Sigmoid colon (tissue), 7 donors: ENCODE data around the gene SIGLECL1. TPM values are rescaled to one million over a fixed set of nuclear protein-coding genes. Genes with fewer than 3 reads are reported as not detected.
"Not testable (repeated sequence)": the region's sequence is repeated elsewhere in the genome, so short reads cannot be mapped to it uniquely, and the experiment has no call there.

ENCODE experiments used
- DNase-seq: peaks from one replicate; pipeline ENCODE4 v3.0.0-alpha.2; 2019
- H3K27ac ChIP-seq, 4 donors: fragments of 200-600 bp; sonication (generic); one replicate each; pipeline ENCODE4 v1.5.1; 2016 to 2019; ENCODE audit warnings: mild to moderate bottlenecking in 1 of 4
- H3K27me3 ChIP-seq, 3 donors: fragments of 200-600 bp; sonication (generic); one replicate each; pipeline ENCODE4 v1.5.1; 2019; ENCODE audit warnings: mild to moderate bottlenecking in 1 of 3
- H3K36me3 ChIP-seq, 4 donors: fragments of 200-600 bp; sonication (generic); one replicate each; pipeline ENCODE4 v1.5.1; 2016 to 2019
- H3K4me1 ChIP-seq, 4 donors: fragments of 200-600 bp; sonication (generic); one replicate each; pipeline ENCODE4 v1.5.1; 2017 to 2019
- H3K4me3 ChIP-seq, 4 donors: fragments of 200-600 bp; sonication (generic); one replicate each; pipeline ENCODE4 v1.5.1; 2017 to 2019; ENCODE audit warnings: mild to moderate bottlenecking in 2 of 4, moderate library complexity in 1 of 4
- H3K9me3 ChIP-seq, 4 donors: fragments of 200-600 bp in 3 of 4; sonication (generic) in 3 of 4; one replicate each; pipeline versions ENCODE4 v1.5.1 to v1.6.1; 2013 to 2019
- CTCF ChIP-seq, 4 experiments: fragments of 450-650 bp in 3 of 4; fragments of 200-600 bp in 1 of 4; IDR thresholded peaks; one replicate each; pipeline ENCODE4 v1.5.1; 2016 to 2019; ENCODE audit warnings: antibody characterized with exemption in 4 of 4, mild to moderate bottlenecking in 3 of 4, moderate library complexity in 2 of 4
- EP300 ChIP-seq, 4 donors: sonication (generic); formaldehyde crosslinking; IDR thresholded peaks; one replicate each; pipeline ENCODE4 v1.6.1; 2017; ENCODE audit warnings: antibody characterized with exemption in 4 of 4
- POLR2A ChIP-seq, 2 donors: fragments of 450-650 bp; IDR thresholded peaks; one replicate each; pipeline ENCODE4 v1.6.1; 2016; ENCODE audit warnings: antibody characterized with exemption in 2 of 2, mild to moderate bottlenecking in 2 of 2, moderate library complexity in 2 of 2
- POLR2AphosphoS5 ChIP-seq, 4 donors: sonication (generic); formaldehyde crosslinking; IDR thresholded peaks; one replicate each; pipeline ENCODE4 v1.6.1; 2017; ENCODE audit warnings: antibody characterized with exemption in 4 of 4
- WGBS, 2 donors: extraction: QIAGEN DNeasy Blood & Tissue Kit; methylation state at CpG; one replicate each; pipeline ENCODE4 v1.1.7; 2013; 5-methylcytosine and 5-hydroxymethylcytosine counted together
- intact Hi-C: fragments of 100-400 bp; cut with DNase I; formaldehyde crosslinking; loops from one replicate; pipeline ENCODE4 v1.15.1; 2023
- polyA plus RNA-seq, 3 donors: library from polyadenylated mRNA; stranded (reverse); fragments of 200-250 nt; gene quantifications; one replicate each; pipeline ENCODE4 v1.2.3, GENCODE V29; 2013
- total RNA-seq, 4 donors: library from RNA; depleted of rRNA; stranded (reverse); fragments of >200 nt; gene quantifications; one replicate each; pipeline ENCODE4 v1.1.0, GENCODE V29; 2016
- donor health status: healthy with polysubstance abuse.
- donor health status: Bipolar disorder and iron deficiency.
- donor health status: healthy.

SIGLECL1 gene
- total and polyA plus RNA-seq, 7 donors, result not detected

- DNase-seq, result no peak
- 40 to 57% methylated on average over 3 of the region's 3 CpGs for WGBS, 2 donors
- no peak overlapping the region for H3K27ac ChIP-seq
- intact Hi-C loops, result no loop called here
- no peak overlapping the region for H3K4me3 ChIP-seq
- H3K36me3 ChIP-seq, result no peaks in the 10 kb centered on the region
- H3K27me3 ChIP-seq, result no peaks in the 10 kb centered on the region
- no peaks in the 10 kb centered on the region for H3K9me3 ChIP-seq
- no peaks in the 10 kb centered on the region for H3K4me1 ChIP-seq
- TF ChIP-seq EP300 (IDR thresholded peaks at IDR 0.05), result no peak
- no peak for TF ChIP-seq POLR2AphosphoS5 (IDR thresholded peaks at IDR 0.05)
- TF ChIP-seq CTCF (IDR thresholded peaks at IDR 0.05), result no peak
These were observed 26.7 kb upstream of the SIGLECL1 start for GRCh38 chr19:51224163-51224641.

GRCh38 chr19:51224898-51225393, 25.9 kb upstream of the SIGLECL1 start, which contains the start of gene CD33:
Gene CD33 (plus strand): TSS chr19:51225080. CDS start chr19:51225119, 39 bp downstream.
- H3K36me3 ChIP-seq, H3K9me3 ChIP-seq, H3K4me1 ChIP-seq, DNase-seq, intact Hi-C loops, H3K27ac ChIP-seq, H3K27me3 ChIP-seq: not testable (repeated sequence)
- WGBS, 2 donors, result 47 to 69% methylated on average over 11 of the region's 11 CpGs
- H3K4me3 ChIP-seq, result peak within 1 kb of the TSS in 2 of 4 donors; percentile 16 to 27

- intact Hi-C loops, result no loop called here
- no peaks in the 10 kb centered on the region for H3K27me3 ChIP-seq
- H3K36me3 ChIP-seq, result no peaks in the 10 kb centered on the region
- H3K4me3 ChIP-seq, result peak overlapping the region in 2 of 4 donors; percentile 16 to 27
- no peak overlapping the region for H3K27ac ChIP-seq
- TF ChIP-seq POLR2AphosphoS5 (IDR thresholded peaks at IDR 0.05) (no peak), CTCF (IDR thresholded peaks at IDR 0.05) (no peak), EP300 (IDR thresholded peaks at IDR 0.05) (no peak), POLR2A (IDR thresholded peaks at IDR 0.05) (no peak)
- WGBS, 2 donors, result 48 to 52% methylated on average over 3 of the region's 3 CpGs
- H3K9me3 ChIP-seq, result no peaks in the 10 kb centered on the region
- no peaks in the 10 kb centered on the region for H3K4me1 ChIP-seq
- no peak for DNase-seq
These were observed 24.8 kb upstream of the SIGLECL1 start for GRCh38 chr19:51226067-51226466.

- no peak for DNase-seq
These were observed 23.6 kb upstream of the SIGLECL1 start for GRCh38 chr19:51227326-51227725.

GRCh38 chr19:51227966-51228365, 22.9 kb upstream of the SIGLECL1 start:
- Histone ChIP-seq H3K4me1 (no peaks in the 10 kb centered on the region), H3K4me3 (no peak overlapping the region), H3K36me3 (no peaks in the 10 kb centered on the region), H3K27ac (no peak overlapping the region), H3K27me3 (no peaks in the 10 kb centered on the region), H3K9me3 (no peaks in the 10 kb centered on the region)
- intact Hi-C loops, result no loop called here
- no peak for DNase-seq
- 92 to 95% methylated on average over 2 of the region's 2 CpGs for WGBS, 2 donors
- TF ChIP-seq CTCF (IDR thresholded peaks at IDR 0.05) (no peak), POLR2A (IDR thresholded peaks at IDR 0.05) (no peak), POLR2AphosphoS5 (IDR thresholded peaks at IDR 0.05) (no peak), EP300 (IDR thresholded peaks at IDR 0.05) (no peak)

More at GRCh38 chr19:51227326-51227725, 23.6 kb upstream of the SIGLECL1 start:
- TF ChIP-seq CTCF (IDR thresholded peaks at IDR 0.05) (no peak), EP300 (IDR thresholded peaks at IDR 0.05) (no peak), POLR2AphosphoS5 (IDR thresholded peaks at IDR 0.05) (no peak), POLR2A (IDR thresholded peaks at IDR 0.05) (no peak)
- no peaks in the 10 kb centered on the region for H3K36me3 ChIP-seq
- H3K4me1 ChIP-seq, result no peaks in the 10 kb centered on the region
- no peaks in the 10 kb centered on the region for H3K27me3 ChIP-seq
- H3K9me3 ChIP-seq, result no peaks in the 10 kb centered on the region
- 57 to 64% methylated on average over 2 of the region's 2 CpGs for WGBS, 2 donors
- no peak overlapping the region for H3K27ac ChIP-seq
- no peak overlapping the region for H3K4me3 ChIP-seq
- intact Hi-C loops, result no loop called here
